Adrenal gland (tissue), 12 donors: Measurements from ENCODE around the gene TREML4. TPM values are rescaled to one million over a fixed set of nuclear protein-coding genes. Genes with fewer than 3 reads are reported as not detected.

ENCODE experiments used
- DNase-seq, 7 donors: peaks; one replicate each; pipeline ENCODE4 v3.0.0-alpha.2; 2019 to 2020
- H3K27ac ChIP-seq, 5 donors: fragments of 200-600 bp; sonication (generic) in 4 of 5; 1 replicate in 3 of 5; 2 replicates in 2 of 5; pipeline versions ENCODE4 v1.5.1 to v1.8.0; 2016 to 2020; ENCODE audit warnings: mild to moderate bottlenecking in 1 of 5
- H3K27me3 ChIP-seq: fragments of 200-600 bp; 2 replicates; pipeline ENCODE4 v1.8.0; 2021
- H3K36me3 ChIP-seq, 2 donors: fragments of 200-600 bp; replicated peaks in 1 of 2; 1 replicate in 1 of 2; 2 replicates in 1 of 2; pipeline versions ENCODE4 v1.5.1 to v1.8.0; 2018 to 2022
- H3K4me1 ChIP-seq, 2 donors: fragments of 200-600 bp; replicated peaks in 1 of 2; 1 replicate in 1 of 2; 2 replicates in 1 of 2; pipeline versions ENCODE4 v1.5.1 to v1.8.0; 2018 to 2021
- H3K4me3 ChIP-seq, 4 donors: fragments of 200-600 bp; sonication (generic) in 3 of 4; one replicate each; pipeline ENCODE4 v1.5.1; 2016 to 2018
- H3K9me3 ChIP-seq, 3 donors: fragments of 200-600 bp; sonication (generic) in 1 of 3; replicated peaks in 1 of 3; 1 replicate in 2 of 3; 2 replicates in 1 of 3; pipeline versions ENCODE4 v1.5.1 to v1.8.0; 2016 to 2021
- POLR2A ChIP-seq, 2 donors: fragments of 450-650 bp; IDR thresholded peaks; one replicate each; pipeline ENCODE4 v1.6.1; 2017; ENCODE audit warnings: antibody characterized with exemption in 2 of 2, mild to moderate bottlenecking in 2 of 2, moderate library complexity in 1 of 2
- WGBS, 4 donors: extraction: QIAGEN DNeasy Blood & Tissue Kit in 2 of 4; methylation state at CpG; one replicate each; pipeline versions ENCODE4 v1.1.5 to v1.1.7; 2013 to 2017; 5-methylcytosine and 5-hydroxymethylcytosine counted together
- intact Hi-C, 2 donors: fragments of 100-400 bp; cut with DNase I; formaldehyde crosslinking; loops; one replicate each; pipeline versions ENCODE4 v1.14.1 to v1.15.0; 2022 to 2023
- polyA plus RNA-seq, 3 donors: library from polyadenylated mRNA; stranded (reverse); fragments of 200-250 nt in 2 of 3; fragments of 350-450 nt in 1 of 3; fragmentation: Illumina TruSeq in 1 of 3; extraction: RNeasy Lipid Tissue Mini Kit (QIAGEN cat#74804) in 1 of 3; gene quantifications; one replicate each; pipeline ENCODE4 v1.2.3, GENCODE V29; 2013 to 2014
- total RNA-seq, 9 donors: library from RNA; depleted of rRNA in 4 of 9; stranded (reverse); fragments of >200 nt in 4 of 9; fragments of 120-200 nt in 1 of 9; fragmentation: NEBNext Ultra II Directional in 1 of 9; extraction: Animal tissue kit (Norgen Biotek cat#: 25700) in 1 of 9; gene quantifications; one replicate each; pipeline versions ENCODE4 v1.1.0 to v1.2.4, GENCODE V29; 2013 to 2023
- TF ChIP-seq, protein P1 (sequence below), 6 experiments: fragments of 450-650 bp in 4 of 6; fragments of 200-600 bp in 2 of 6; sonication (generic) in 1 of 6; IDR thresholded peaks; 1 replicate in 5 of 6; 2 replicates in 1 of 6; pipeline versions ENCODE4 v1.5.1 to v1.8.0; 2016 to 2021; ENCODE audit warnings: antibody characterized with exemption in 6 of 6, mild to moderate bottlenecking in 2 of 6, moderate library complexity in 1 of 6
- donor health status: healthy with polysubstance abuse.
- donor health status: Bipolar disorder and iron deficiency.
- donor health status: DM: yes; HTN: yes; CAD: no.
- donor health status: DM: no; HTN: no; CAD: no.
- donor health status: DM: no; HTN: no; CAD: no.
- donor health status: DM: yes; HTN: yes; CAD: no.

Gene TREML4
- total and polyA plus RNA-seq, 12 donors: 0.06 TPM; not detected in 11

DNA sequence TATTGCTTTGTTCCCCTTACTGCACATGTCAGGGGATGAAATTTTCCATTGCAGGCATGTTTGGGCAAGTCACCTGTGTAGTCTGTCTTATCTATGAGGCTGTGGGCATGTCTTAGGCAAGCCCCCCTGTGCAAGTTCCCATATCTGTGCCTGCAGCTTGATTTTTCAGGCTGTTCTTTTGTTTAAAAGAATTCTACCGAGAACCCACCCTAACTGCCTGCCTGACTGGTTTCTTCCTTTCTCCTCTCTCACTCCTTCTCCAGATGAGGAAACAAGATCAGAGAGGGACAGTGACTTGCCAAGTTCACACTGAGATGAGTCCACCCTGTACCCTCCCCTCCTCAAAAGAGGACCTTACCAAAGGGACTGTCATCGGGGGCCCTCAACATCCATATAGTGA lies 38.2 kb upstream of the TREML4 start:
- no peak overlapping the region for H3K4me3 ChIP-seq
- DNase-seq: no peak
- intact Hi-C loops: no loop called here
- H3K27ac ChIP-seq: no peak overlapping the region
- TF ChIP-seq, protein P1, sequence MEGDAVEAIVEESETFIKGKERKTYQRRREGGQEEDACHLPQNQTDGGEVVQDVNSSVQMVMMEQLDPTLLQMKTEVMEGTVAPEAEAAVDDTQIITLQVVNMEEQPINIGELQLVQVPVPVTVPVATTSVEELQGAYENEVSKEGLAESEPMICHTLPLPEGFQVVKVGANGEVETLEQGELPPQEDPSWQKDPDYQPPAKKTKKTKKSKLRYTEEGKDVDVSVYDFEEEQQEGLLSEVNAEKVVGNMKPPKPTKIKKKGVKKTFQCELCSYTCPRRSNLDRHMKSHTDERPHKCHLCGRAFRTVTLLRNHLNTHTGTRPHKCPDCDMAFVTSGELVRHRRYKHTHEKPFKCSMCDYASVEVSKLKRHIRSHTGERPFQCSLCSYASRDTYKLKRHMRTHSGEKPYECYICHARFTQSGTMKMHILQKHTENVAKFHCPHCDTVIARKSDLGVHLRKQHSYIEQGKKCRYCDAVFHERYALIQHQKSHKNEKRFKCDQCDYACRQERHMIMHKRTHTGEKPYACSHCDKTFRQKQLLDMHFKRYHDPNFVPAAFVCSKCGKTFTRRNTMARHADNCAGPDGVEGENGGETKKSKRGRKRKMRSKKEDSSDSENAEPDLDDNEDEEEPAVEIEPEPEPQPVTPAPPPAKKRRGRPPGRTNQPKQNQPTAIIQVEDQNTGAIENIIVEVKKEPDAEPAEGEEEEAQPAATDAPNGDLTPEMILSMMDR (IDR thresholded peaks at IDR 0.05): no peak
- no peak for TF ChIP-seq POLR2A (IDR thresholded peaks at IDR 0.05)
- H3K4me1 ChIP-seq: no peaks in the 10 kb centered on the region
- no peaks in the 10 kb centered on the region for H3K27me3 ChIP-seq
- 75 to 99% (median 95%) methylated on average over 2 of the region's 2 CpGs for WGBS, 4 donors
- H3K9me3 ChIP-seq: no peaks in the 10 kb centered on the region
- no peaks in the 10 kb centered on the region for H3K36me3 ChIP-seq

DNA sequence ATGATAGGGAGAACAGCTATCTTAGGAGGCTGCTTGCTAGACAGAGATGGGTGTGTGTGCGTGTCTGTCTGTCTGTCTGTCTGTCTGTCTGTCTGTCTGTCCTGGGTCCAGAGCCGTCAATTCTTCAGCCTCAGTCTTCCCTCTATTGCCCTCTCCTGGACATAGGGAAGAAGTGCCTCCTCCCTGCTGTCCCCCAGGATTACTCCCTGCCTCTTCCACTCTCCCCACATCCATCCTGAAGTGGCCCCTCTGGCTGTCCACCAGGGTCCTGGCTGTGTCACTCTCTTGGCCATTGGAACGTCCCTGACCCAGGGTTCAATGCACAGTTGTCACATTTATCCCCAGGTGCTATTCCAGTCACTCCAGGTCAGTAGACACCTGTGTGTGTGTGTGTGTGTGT lies 37.4 kb upstream of the TREML4 start:
- intact Hi-C loops: no loop called here
- WGBS, 4 donors: 72 to 81% (median 78%) methylated on average over 3 of the region's 3 CpGs

DNA sequence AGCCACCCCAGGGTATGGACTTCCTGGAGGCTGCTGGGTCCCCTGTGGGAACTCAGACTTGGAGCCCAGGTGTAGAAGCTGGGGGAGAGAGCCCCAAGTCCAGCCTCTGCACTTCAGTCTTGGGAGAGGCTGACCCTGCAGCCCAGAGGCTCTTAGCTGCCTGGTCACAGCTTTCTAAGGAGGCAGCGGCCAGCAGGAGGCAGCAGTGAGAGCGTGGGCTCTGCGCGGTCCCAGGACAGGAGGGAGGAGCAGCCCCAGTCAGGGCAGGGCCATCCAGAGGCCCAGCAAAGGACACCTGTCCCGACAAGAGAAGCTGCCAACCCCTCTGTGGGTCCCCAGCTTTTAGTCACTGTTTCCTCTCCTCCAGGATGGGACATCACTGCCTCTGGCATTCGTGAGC lies 36.6 kb upstream of the TREML4 start:
- no peaks in the 10 kb centered on the region for H3K4me1 ChIP-seq
- no peaks in the 10 kb centered on the region for H3K27me3 ChIP-seq
- H3K27ac ChIP-seq: no peak overlapping the region
- peak in 2 of 7 donors; percentile 21 to 35 for DNase-seq
- 26 to 35% (median 26%) methylated on average over 5 to 6 of the region's 6 CpGs for WGBS, 4 donors
- intact Hi-C loops: no loop called here
- no peak for TF ChIP-seq POLR2A (IDR thresholded peaks at IDR 0.05)
- TF ChIP-seq, protein P1 (IDR thresholded peaks at IDR 0.05): peak in 4 of 6 experiments; percentile 9 to 42 (median 18)
- no peaks in the 10 kb centered on the region for H3K9me3 ChIP-seq
- no peaks in the 10 kb centered on the region for H3K36me3 ChIP-seq
- H3K4me3 ChIP-seq: no peak overlapping the region

More for the DNA sequence above, 37.4 kb upstream of the TREML4 start:
- DNase-seq: no peak
- Histone ChIP-seq H3K27me3 (no peaks in the 10 kb centered on the region), H3K4me3 (no peak overlapping the region), H3K4me1 (no peaks in the 10 kb centered on the region), H3K27ac (no peak overlapping the region), H3K36me3 (no peaks in the 10 kb centered on the region), H3K9me3 (no peaks in the 10 kb centered on the region)
- TF ChIP-seq, protein P1 (IDR thresholded peaks at IDR 0.05): no peak
- TF ChIP-seq POLR2A (IDR thresholded peaks at IDR 0.05): no peak

DNA sequence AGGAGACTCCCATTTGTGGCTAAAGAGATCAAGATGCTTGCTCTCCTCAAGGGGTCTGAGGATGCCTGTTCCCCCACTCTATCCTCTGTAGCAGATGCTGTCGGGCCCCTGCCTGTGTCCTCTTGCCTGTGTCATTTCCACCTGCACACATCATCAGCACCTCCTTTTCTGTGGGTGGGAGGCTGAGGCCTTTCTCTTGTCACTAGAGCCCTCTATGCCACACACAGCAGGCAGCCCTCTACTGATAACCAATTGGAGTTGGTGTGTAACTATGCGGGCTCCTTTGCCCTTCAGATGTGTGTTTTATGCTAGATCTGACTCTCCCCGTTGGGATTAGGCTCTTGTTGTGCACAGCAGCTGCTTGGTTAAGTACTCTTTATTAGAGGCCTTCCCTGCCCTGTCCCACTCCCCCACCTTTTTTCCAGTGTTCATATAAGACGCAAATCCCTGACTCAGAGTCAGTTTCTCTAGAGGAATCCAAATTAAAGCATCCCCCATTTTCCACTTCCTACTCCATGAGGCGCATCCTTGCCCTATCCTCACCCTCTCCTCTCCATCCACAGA lies 34.9 kb upstream of the TREML4 start:
- TF ChIP-seq, protein P1 (IDR thresholded peaks at IDR 0.05): no peak
- no peak for TF ChIP-seq POLR2A (IDR thresholded peaks at IDR 0.05)
- H3K4me3 ChIP-seq: no peak overlapping the region
- H3K27me3 ChIP-seq: peaks cover 6% of the 10 kb centered on the region
- 81 to 88% (median 83%) methylated on average over 5 of the region's 5 CpGs for WGBS, 4 donors
- intact Hi-C loops: no loop called here
- no peak overlapping the region for H3K27ac ChIP-seq
- H3K36me3 ChIP-seq: no peaks in the 10 kb centered on the region
- H3K4me1 ChIP-seq: no peaks in the 10 kb centered on the region
- no peak for DNase-seq
- H3K9me3 ChIP-seq: no peaks in the 10 kb centered on the region
